IMR-90 (cell line): Measurements from ENCODE around the gene ZNF280B. TPM values are rescaled to one million over a fixed set of nuclear protein-coding genes. Genes with fewer than 3 reads are reported as not detected.
"Not testable (repeated sequence)": the region's sequence is repeated elsewhere in the genome, so short reads cannot be mapped to it uniquely, and the experiment has no call there.

Experiments used
- ATAC-seq: fragments of 200-7000 bp; cut with Tn5 transposase; 2 replicates; pipeline ENCODE4 v1.9.1; 2020; ENCODE audit warnings: low read depth, mild to moderate bottlenecking, moderate library complexity
- BruUV-seq: library from RNA; stranded (reverse); fragments of 400-500 nt; replicated peaks from 2 replicates; lab custom pipeline; 2021; lab: Mats Ljungman, UMichigan
- CTCF ChIA-PET: fragments of 300-600 bp; formaldehyde crosslinking; extraction: SDS; loops from one replicate; lab custom pipeline; 2021; ENCODE audit warnings: antibody characterized with exemption; lab: Yijun Ruan, JAX
- POLR2A ChIA-PET: fragments of 300-600 bp; sonication (Branson Sonifier 250); formaldehyde crosslinking; loops from one replicate; lab custom pipeline; 2022; ENCODE audit warnings: antibody characterized with exemption; ENCODE audit not compliant: unreplicated experiment; lab: Charles Lee
- DNase-seq: peaks from one replicate; pipeline ENCODE4 v3.0.0; 2013
- H2AFZ ChIP-seq: replicated peaks from 2 replicates; pipeline ENCODE3; 2013; ENCODE audit warnings: low read length, mild to moderate bottlenecking; ENCODE audit not compliant: poor library complexity
- H2AK5ac ChIP-seq: 2 replicates; pipeline ENCODE4 v1.6.1; 2013; ENCODE audit warnings: low read depth, low read length, inconsistent platforms
- H2AK9ac ChIP-seq: replicated peaks from 2 replicates; pipeline ENCODE3; 2013; ENCODE audit warnings: mild to moderate bottlenecking, low read depth, low read length, moderate library complexity; ENCODE audit not compliant: poor library complexity
- H2BK120ac ChIP-seq: 2 replicates; pipeline ENCODE4 v1.6.1; 2013; ENCODE audit warnings: low read depth, low read length, inconsistent platforms
- H2BK15ac ChIP-seq: 3 replicates; pipeline ENCODE4 v1.6.1; 2013; ENCODE audit warnings: low read depth, low read length, inconsistent platforms
- H2BK20ac ChIP-seq: 2 replicates; pipeline ENCODE4 v1.6.1; 2013; ENCODE audit warnings: low read depth, mild to moderate bottlenecking, inconsistent platforms, low read length, moderate library complexity
- H2BK5ac ChIP-seq: 2 replicates; pipeline ENCODE4 v1.6.1; 2013; ENCODE audit warnings: mild to moderate bottlenecking, low read depth, low read length, inconsistent platforms; ENCODE audit not compliant: poor library complexity, severe bottlenecking
- H3K14ac ChIP-seq: replicated peaks from 2 replicates; pipeline ENCODE4 v1.6.1; 2013; ENCODE audit warnings: low read depth, low read length, inconsistent platforms
- H3K18ac ChIP-seq: 2 replicates; pipeline ENCODE4 v1.6.1; 2013; ENCODE audit warnings: low read depth, low read length, control low read depth
- H3K23ac ChIP-seq: 2 replicates; pipeline ENCODE4 v1.6.1; 2013; ENCODE audit warnings: low read depth, low read length, inconsistent platforms
- H3K27ac ChIP-seq: 2 replicates; pipeline ENCODE4 v1.5.1; 2013; ENCODE audit warnings: mild to moderate bottlenecking, control low read depth, low read length; ENCODE audit not compliant: insufficient read depth
- H3K27me3 ChIP-seq: 2 replicates; pipeline ENCODE4 v1.6.1; 2013; ENCODE audit warnings: low read length; ENCODE audit not compliant: control insufficient read depth, insufficient read depth
- H3K36me3 ChIP-seq: 2 replicates; pipeline ENCODE4 v1.6.1; 2013; ENCODE audit warnings: low read length, mixed read lengths; ENCODE audit not compliant: control insufficient read depth, insufficient read depth
- H3K4ac ChIP-seq: 2 replicates; pipeline ENCODE4 v1.6.1; 2013; ENCODE audit warnings: low read depth, low read length, inconsistent platforms
- H3K4me1 ChIP-seq: 2 replicates; pipeline ENCODE4 v1.6.1; 2013; ENCODE audit warnings: low read length, mixed read lengths; ENCODE audit not compliant: control insufficient read depth, insufficient read depth
- H3K4me2 ChIP-seq: 2 replicates; pipeline ENCODE4 v1.6.1; 2013; ENCODE audit warnings: low read depth, mild to moderate bottlenecking, control low read depth, low read length, moderate library complexity
- H3K4me3 ChIP-seq: 2 replicates; pipeline ENCODE4 v1.5.1; 2013; ENCODE audit warnings: low read depth, mild to moderate bottlenecking, control low read depth, low read length, moderate library complexity; ENCODE audit not compliant: insufficient read depth
- H3K56ac ChIP-seq: 2 replicates; pipeline ENCODE4 v1.6.1; 2013; ENCODE audit warnings: low read length, inconsistent platforms; ENCODE audit not compliant: insufficient read depth; ENCODE audit errors: extremely low read depth
- H3K79me1 ChIP-seq, 2 experiments: 2 replicates each; pipeline ENCODE4 v1.6.1; 2013; ENCODE audit warnings: low read length in 2 of 2, inconsistent platforms in 1 of 2, low read depth in 1 of 2
- H3K9ac ChIP-seq: 2 replicates; pipeline ENCODE4 v1.6.1; 2013; ENCODE audit warnings: low read depth, low read length, control low read depth
- H3K9me1 ChIP-seq: 2 replicates; pipeline ENCODE4 v1.6.1; 2013; ENCODE audit warnings: low read length, inconsistent platforms; ENCODE audit not compliant: insufficient read depth
- H3K9me3 ChIP-seq: 2 replicates; pipeline ENCODE4 v1.6.1; 2013; ENCODE audit warnings: low read length; ENCODE audit not compliant: control insufficient read depth, insufficient read depth
- H4K20me1 ChIP-seq: 2 replicates; pipeline ENCODE4 v1.6.1; 2013; ENCODE audit warnings: low read length, inconsistent platforms; ENCODE audit not compliant: insufficient read depth
- H4K5ac ChIP-seq: 2 replicates; pipeline ENCODE4 v1.6.1; 2013; ENCODE audit warnings: mild to moderate bottlenecking, low read depth, low read length, control low read depth
- H4K8ac ChIP-seq, 2 experiments: 2 replicates each; pipeline ENCODE4 v1.6.1; 2013; ENCODE audit warnings: low read depth in 2 of 2, low read length in 2 of 2, control low read depth in 1 of 2, inconsistent platforms in 1 of 2
- H4K91ac ChIP-seq: 2 replicates; pipeline ENCODE4 v1.6.1; 2013; ENCODE audit warnings: low read depth, low read length, inconsistent platforms; ENCODE audit not compliant: insufficient read depth
- WGBS, 2 experiments: methylation state at CpG; one replicate each; pipeline versions ENCODE4 v1.1.5 to v1.1.7; 2013; ENCODE audit warnings: missing lambda C conversion rate in 2 of 2; ENCODE audit not compliant: insufficient read length in 1 of 2; ENCODE audit errors: extremely low coverage in 2 of 2; 5-methylcytosine and 5-hydroxymethylcytosine counted together
- dilution Hi-C: fragments of 300-500 bp; cut with HindIII; formaldehyde crosslinking; loops from one replicate; pipeline ENCODE4 v1.14.3; 2018; ENCODE audit warnings: low sequenced_read_pairs; ENCODE audit not compliant: unreplicated experiment
- in situ Hi-C: fragments of 300-500 bp; cut with MboI; formaldehyde crosslinking; loops from 3 replicates; pipeline ENCODE4 v1.14.3; 2019; ENCODE audit warnings: low sequenced_read_pairs, inconsistent platforms, mixed read lengths
- intact Hi-C: fragments of 100-400 bp; cut with micrococcal nuclease; formaldehyde crosslinking; loops from 2 replicates; pipeline ENCODE4 v1.10.0; 2022
- polyA plus RNA-seq, 3 experiments: library from polyadenylated mRNA; depleted of rRNA; stranded (reverse); fragments of >200 nt; gene quantifications; 2 replicates each; pipeline ENCODE4 v1.2.3, GENCODE V29; 2012; ENCODE audit warnings: low replicate concordance in 1 of 3
- total RNA-seq: library from RNA; depleted of rRNA; stranded (reverse); fragments of >200 nt; gene quantifications from 2 replicates; pipeline ENCODE4 v1.2.3, GENCODE V29; 2012

ZNF280B gene
- total and polyA plus RNA-seq, 2 of the 4 experiments (the other 2 are of a cell fraction), result 0.65 to 1.4 TPM

DNA sequence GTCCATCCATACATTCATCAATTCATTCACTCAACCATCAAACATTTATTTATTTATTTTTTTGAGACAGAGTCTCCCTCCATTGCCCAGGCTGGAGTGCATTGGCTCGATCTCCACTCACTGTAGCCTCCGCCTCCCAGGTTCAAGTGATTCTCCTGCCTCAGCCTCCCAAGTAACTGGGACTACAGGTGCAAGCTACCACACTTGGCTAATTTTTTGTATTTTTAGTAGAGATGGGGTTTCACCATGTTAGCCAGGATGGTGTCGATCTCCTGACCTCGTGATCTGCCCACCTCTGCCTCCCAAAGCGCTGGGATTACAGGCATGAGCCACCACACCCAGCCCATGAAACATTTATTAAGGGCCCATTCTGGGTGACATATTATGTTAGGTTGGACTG lies 37.4 kb downstream of the ZNF280B start:
- H3K18ac ChIP-seq, POLR2A ChIA-PET, H3K4ac ChIP-seq, H4K8ac ChIP-seq, H3K79me1 ChIP-seq, DNase-seq, H3K9ac ChIP-seq, H3K27me3 ChIP-seq, H3K27ac ChIP-seq, H3K23ac ChIP-seq, H2BK5ac ChIP-seq, H2AFZ ChIP-seq, H3K36me3 ChIP-seq, H2AK5ac ChIP-seq, H2BK20ac ChIP-seq, BruUV-seq, dilution Hi-C loops, ATAC-seq, H2BK120ac ChIP-seq, H4K91ac ChIP-seq, H2AK9ac ChIP-seq, in situ Hi-C loops, H3K4me2 ChIP-seq, H4K20me1 ChIP-seq, H3K56ac ChIP-seq, H3K4me3 ChIP-seq, H4K5ac ChIP-seq, H2BK15ac ChIP-seq, H3K14ac ChIP-seq, H3K4me1 ChIP-seq, H3K9me3 ChIP-seq, intact Hi-C loops, H3K9me1 ChIP-seq, CTCF ChIA-PET: not testable (repeated sequence)
- WGBS, 2 experiments, result no CpG with 5 or more reads among the region's 5 CpGs
